ENCODE measurements around the gene PSME3IP1.

Gene PSME3IP1

GRCh38 chr16:57185945-57186871, at the start of gene PSME3IP1, which contains the start of gene RSPRY1:
Gene PSME3IP1 (minus strand): TSS chr16:57186039. CDS start chr16:57173854, 12,185 bp downstream.
Gene RSPRY1 (plus strand): TSS chr16:57186329. CDS start chr16:57204659, 18,330 bp downstream.
- no peak for TF ChIP-seq CTCF (IDR thresholded peaks at IDR 0.05)
- Histone ChIP-seq H3K27me3 (ENCODE audit: control insufficient read depth, insufficient read depth, low read length) (no peaks in the 10 kb centered on the region), H2AFZ (peak within 1 kb of the TSS; percentile 95), H3K79me2 (peaks cover 63% of the 10 kb centered on the region), H3K36me3 (ENCODE audit: control insufficient read depth, insufficient read depth, low read length) (no peaks in the 10 kb centered on the region), H3K4me3 (ENCODE audit: low read depth, low read length) (peak within 1 kb of the TSS; percentile 86), H3K9ac (peak within 1 kb of the TSS; percentile 87), H3K4me1 (peaks cover 10% of the 10 kb centered on the region), H3K9me3 (ENCODE audit: control insufficient read depth, low read length) (no peaks in the 10 kb centered on the region), H3K27ac (peak within 1 kb of the TSS; percentile 88), H3K4me2 (ENCODE audit: low read length) (peak within 1 kb of the TSS; percentile 90)

- Histone ChIP-seq H3K4me1 (peaks cover 12% of the 10 kb centered on the region), H3K27ac (no peak overlapping the region), H2AFZ (no peak overlapping the region), H3K9ac (no peak overlapping the region), H3K4me3 (ENCODE audit: low read depth, low read length) (no peak overlapping the region), H3K79me2 (peaks cover 3% of the 10 kb centered on the region), H3K36me3 (ENCODE audit: control insufficient read depth, insufficient read depth, low read length) (no peaks in the 10 kb centered on the region), H3K27me3 (ENCODE audit: control insufficient read depth, insufficient read depth, low read length) (no peaks in the 10 kb centered on the region), H3K4me2 (ENCODE audit: low read length) (no peak overlapping the region), H3K9me3 (ENCODE audit: control insufficient read depth, low read length) (no peaks in the 10 kb centered on the region)
- no peak for TF ChIP-seq CTCF (IDR thresholded peaks at IDR 0.05)
These were observed 49.5 kb upstream of the PSME3IP1 start for GRCh38 chr16:57235128-57236021.

GRCh38 chr16:57234707-57235092, 48.9 kb upstream of the PSME3IP1 start:
- H3K9me3 ChIP-seq (ENCODE audit: control insufficient read depth, low read length) = no peaks in the 10 kb centered on the region
- no peaks in the 10 kb centered on the region for H3K36me3 ChIP-seq (ENCODE audit: control insufficient read depth, insufficient read depth, low read length)
- TF ChIP-seq CTCF (IDR thresholded peaks at IDR 0.05) = no peak
- H3K27me3 ChIP-seq (ENCODE audit: control insufficient read depth, insufficient read depth, low read length) = no peaks in the 10 kb centered on the region
- peaks cover 12% of the 10 kb centered on the region for H3K4me1 ChIP-seq
- H3K79me2 ChIP-seq = peaks cover 3% of the 10 kb centered on the region
- H2AFZ ChIP-seq = no peak overlapping the region
- no peak overlapping the region for H3K4me2 ChIP-seq (ENCODE audit: low read length)
- H3K9ac ChIP-seq = no peak overlapping the region
- no peak overlapping the region for H3K4me3 ChIP-seq (ENCODE audit: low read depth, low read length)
- no peak overlapping the region for H3K27ac ChIP-seq

GRCh38 chr16:57233944-57234706, 48.3 kb upstream of the PSME3IP1 start:
- Histone ChIP-seq H3K4me3 (ENCODE audit: low read depth, low read length) (no peak overlapping the region), H2AFZ (no peak overlapping the region), H3K9ac (no peak overlapping the region), H3K36me3 (ENCODE audit: control insufficient read depth, insufficient read depth, low read length) (no peaks in the 10 kb centered on the region), H3K4me1 (peaks cover 12% of the 10 kb centered on the region), H3K27me3 (ENCODE audit: control insufficient read depth, insufficient read depth, low read length) (no peaks in the 10 kb centered on the region), H3K27ac (no peak overlapping the region), H3K9me3 (ENCODE audit: control insufficient read depth, low read length) (no peaks in the 10 kb centered on the region), H3K79me2 (peaks cover 3% of the 10 kb centered on the region), H3K4me2 (ENCODE audit: low read length) (no peak overlapping the region)
- TF ChIP-seq CTCF (IDR thresholded peaks at IDR 0.05) = no peak

Measured in parathyroid adenoma (tissue), 2 donors.